NCI-H526 (cell line): ENCODE results near the gene KISS1R.
"Not testable (repeated sequence)": the region's sequence is repeated elsewhere in the genome, so short reads cannot be mapped to it uniquely, and the experiment has no call there.

Experiments
- DNase-seq, 2 experiments: peaks; one replicate each; lab custom pipeline; 2025; lab: John Stamatoyannopoulos, UW

Gene KISS1R

GRCh38 chr19:953445-954271 is 36.5 kb downstream of the KISS1R start:
- DNase-seq = peak in 1 of 2 experiments; percentile 48

- DNase-seq = no peak
These were observed 37.1 kb downstream of the KISS1R start for GRCh38 chr19:954272-954671.

GRCh38 chr19:954672-955494 is 37.8 kb downstream of the KISS1R start:
- no peak for DNase-seq

- no peak for DNase-seq
These were observed 39.0 kb downstream of the KISS1R start for GRCh38 chr19:955803-956765.

- DNase-seq = peak in 1 of 2 experiments; percentile 23
These were observed 39.8 kb downstream of the KISS1R start for GRCh38 chr19:956766-957440.

GRCh38 chr19:957578-957977 is 40.4 kb downstream of the KISS1R start:
- not testable (repeated sequence) for DNase-seq

- no peak for DNase-seq
These were observed 42.1 kb downstream of the KISS1R start for GRCh38 chr19:958967-959855.

GRCh38 chr19:960020-960419 is 42.9 kb downstream of the KISS1R start:
- no peak for DNase-seq

- DNase-seq = no peak
These were observed 43.4 kb downstream of the KISS1R start for GRCh38 chr19:960601-960938.

GRCh38 chr19:961866-962620 is 44.9 kb downstream of the KISS1R start:
- DNase-seq = no peak

GRCh38 chr19:962683-963400 is 45.7 kb downstream of the KISS1R start:
- no peak for DNase-seq

- no peak for DNase-seq
These were observed 46.4 kb downstream of the KISS1R start for GRCh38 chr19:963486-963951.

- DNase-seq = no peak
These were observed 47.0 kb downstream of the KISS1R start for GRCh38 chr19:964116-964520.

GRCh38 chr19:964761-965694 is 47.9 kb downstream of the KISS1R start:
- DNase-seq = peak in 1 of 2 experiments; percentile 22

- DNase-seq = no peak
These were observed 49.5 kb downstream of the KISS1R start for GRCh38 chr19:966485-967088.
